ENCODE data around the gene KIAA0040.

DNA sequence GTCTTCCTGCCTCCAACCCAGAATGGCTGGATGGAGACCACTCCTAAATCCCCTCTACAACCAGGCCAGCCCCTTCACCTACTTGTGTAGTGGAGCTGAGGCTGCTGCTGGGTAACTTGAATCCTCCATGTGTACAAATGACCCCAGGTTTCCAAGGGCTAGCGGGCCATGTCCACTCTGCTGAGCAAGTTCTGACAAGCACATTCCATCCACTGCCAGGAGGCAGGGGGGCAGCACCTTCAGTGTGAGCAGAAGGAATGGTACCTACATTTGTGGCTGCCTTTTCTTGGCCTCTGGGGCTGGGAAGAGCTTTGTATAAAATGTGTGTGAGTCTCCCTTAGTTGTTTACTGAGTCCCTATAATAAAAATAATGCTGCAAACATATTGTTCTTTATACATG is 14.5 kb downstream of the KIAA0040 start:
- TF ChIP-seq, protein P1, sequence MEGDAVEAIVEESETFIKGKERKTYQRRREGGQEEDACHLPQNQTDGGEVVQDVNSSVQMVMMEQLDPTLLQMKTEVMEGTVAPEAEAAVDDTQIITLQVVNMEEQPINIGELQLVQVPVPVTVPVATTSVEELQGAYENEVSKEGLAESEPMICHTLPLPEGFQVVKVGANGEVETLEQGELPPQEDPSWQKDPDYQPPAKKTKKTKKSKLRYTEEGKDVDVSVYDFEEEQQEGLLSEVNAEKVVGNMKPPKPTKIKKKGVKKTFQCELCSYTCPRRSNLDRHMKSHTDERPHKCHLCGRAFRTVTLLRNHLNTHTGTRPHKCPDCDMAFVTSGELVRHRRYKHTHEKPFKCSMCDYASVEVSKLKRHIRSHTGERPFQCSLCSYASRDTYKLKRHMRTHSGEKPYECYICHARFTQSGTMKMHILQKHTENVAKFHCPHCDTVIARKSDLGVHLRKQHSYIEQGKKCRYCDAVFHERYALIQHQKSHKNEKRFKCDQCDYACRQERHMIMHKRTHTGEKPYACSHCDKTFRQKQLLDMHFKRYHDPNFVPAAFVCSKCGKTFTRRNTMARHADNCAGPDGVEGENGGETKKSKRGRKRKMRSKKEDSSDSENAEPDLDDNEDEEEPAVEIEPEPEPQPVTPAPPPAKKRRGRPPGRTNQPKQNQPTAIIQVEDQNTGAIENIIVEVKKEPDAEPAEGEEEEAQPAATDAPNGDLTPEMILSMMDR (IDR thresholded peaks at IDR 0.05) = no peak
- no peak for TF ChIP-seq POLR2A (IDR thresholded peaks at IDR 0.05)
